ENCODE measurements around the gene TMEM95.

DNA sequence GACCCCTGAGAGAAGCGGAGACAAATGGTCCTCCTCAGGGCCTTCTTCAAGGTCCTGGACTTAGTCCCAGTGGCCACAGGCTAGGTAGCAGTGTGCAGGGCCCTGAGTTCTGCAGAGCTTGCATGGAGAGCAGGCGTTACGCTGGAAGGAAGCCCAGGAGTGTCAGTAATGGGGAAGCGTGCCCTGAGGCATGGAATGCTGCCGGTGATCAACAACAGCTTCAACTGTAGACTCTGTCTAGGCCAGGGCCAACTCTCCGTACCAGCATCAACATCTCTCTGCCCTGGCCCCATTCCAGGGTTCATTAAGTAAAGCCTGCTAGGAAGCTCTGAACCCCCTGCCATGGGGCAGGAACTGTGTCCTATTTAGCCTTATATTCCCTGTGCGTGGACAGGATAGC lies 25.4 kb downstream of the TMEM95 start:
- no peak for TF ChIP-seq GLI4 (tag by site-specific recombination; IDR thresholded peaks at IDR 0.05)
- TF ChIP-seq, protein P1, sequence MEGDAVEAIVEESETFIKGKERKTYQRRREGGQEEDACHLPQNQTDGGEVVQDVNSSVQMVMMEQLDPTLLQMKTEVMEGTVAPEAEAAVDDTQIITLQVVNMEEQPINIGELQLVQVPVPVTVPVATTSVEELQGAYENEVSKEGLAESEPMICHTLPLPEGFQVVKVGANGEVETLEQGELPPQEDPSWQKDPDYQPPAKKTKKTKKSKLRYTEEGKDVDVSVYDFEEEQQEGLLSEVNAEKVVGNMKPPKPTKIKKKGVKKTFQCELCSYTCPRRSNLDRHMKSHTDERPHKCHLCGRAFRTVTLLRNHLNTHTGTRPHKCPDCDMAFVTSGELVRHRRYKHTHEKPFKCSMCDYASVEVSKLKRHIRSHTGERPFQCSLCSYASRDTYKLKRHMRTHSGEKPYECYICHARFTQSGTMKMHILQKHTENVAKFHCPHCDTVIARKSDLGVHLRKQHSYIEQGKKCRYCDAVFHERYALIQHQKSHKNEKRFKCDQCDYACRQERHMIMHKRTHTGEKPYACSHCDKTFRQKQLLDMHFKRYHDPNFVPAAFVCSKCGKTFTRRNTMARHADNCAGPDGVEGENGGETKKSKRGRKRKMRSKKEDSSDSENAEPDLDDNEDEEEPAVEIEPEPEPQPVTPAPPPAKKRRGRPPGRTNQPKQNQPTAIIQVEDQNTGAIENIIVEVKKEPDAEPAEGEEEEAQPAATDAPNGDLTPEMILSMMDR (tag by site-specific recombination; IDR thresholded peaks at IDR 0.05) = no peak
- TF ChIP-seq, protein P2, sequence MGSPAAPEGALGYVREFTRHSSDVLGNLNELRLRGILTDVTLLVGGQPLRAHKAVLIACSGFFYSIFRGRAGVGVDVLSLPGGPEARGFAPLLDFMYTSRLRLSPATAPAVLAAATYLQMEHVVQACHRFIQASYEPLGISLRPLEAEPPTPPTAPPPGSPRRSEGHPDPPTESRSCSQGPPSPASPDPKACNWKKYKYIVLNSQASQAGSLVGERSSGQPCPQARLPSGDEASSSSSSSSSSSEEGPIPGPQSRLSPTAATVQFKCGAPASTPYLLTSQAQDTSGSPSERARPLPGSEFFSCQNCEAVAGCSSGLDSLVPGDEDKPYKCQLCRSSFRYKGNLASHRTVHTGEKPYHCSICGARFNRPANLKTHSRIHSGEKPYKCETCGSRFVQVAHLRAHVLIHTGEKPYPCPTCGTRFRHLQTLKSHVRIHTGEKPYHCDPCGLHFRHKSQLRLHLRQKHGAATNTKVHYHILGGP (tag by site-specific recombination; IDR thresholded peaks at IDR 0.05) = no peak
